Activated naive CD4-positive, alpha-beta T cell (primary cell): ENCODE results near the gene PHTF1.
"Not testable (repeated sequence)": the region's sequence is repeated elsewhere in the genome, so short reads cannot be mapped to it uniquely, and the experiment has no call there.

Experiments
- DNase-seq, 4 experiments: peaks; one replicate each; lab custom pipeline; 2025; lab: John Stamatoyannopoulos, UW

PHTF1 gene

GRCh38 chr1:113777561-113777960, 18.3 kb upstream of the PHTF1 start:
- DNase-seq, result no peak

DNA sequence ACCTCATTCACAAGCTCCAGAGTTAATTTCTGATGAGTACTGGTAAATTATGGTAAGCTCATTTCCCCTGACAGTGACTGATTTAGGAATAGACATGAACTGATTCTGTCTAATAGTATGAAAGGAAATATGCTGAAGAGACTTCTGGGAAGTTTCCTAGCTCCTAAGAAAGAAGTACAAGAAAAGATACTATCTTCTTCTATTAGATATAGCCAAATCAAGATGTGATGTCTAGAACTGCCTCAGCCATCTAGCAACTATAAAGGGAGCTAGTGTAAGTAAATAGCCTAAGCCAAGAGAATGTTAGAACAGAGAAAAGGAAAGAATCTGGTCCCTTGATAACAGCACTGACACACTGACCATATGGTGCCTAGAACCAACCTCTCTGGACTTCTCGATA, 10.7 kb upstream of the PHTF1 start:
- DNase-seq, result no peak

- DNase-seq, result no peak
Observed at GRCh38 chr1:113769601-113769970, 10.3 kb upstream of the PHTF1 start.

DNA sequence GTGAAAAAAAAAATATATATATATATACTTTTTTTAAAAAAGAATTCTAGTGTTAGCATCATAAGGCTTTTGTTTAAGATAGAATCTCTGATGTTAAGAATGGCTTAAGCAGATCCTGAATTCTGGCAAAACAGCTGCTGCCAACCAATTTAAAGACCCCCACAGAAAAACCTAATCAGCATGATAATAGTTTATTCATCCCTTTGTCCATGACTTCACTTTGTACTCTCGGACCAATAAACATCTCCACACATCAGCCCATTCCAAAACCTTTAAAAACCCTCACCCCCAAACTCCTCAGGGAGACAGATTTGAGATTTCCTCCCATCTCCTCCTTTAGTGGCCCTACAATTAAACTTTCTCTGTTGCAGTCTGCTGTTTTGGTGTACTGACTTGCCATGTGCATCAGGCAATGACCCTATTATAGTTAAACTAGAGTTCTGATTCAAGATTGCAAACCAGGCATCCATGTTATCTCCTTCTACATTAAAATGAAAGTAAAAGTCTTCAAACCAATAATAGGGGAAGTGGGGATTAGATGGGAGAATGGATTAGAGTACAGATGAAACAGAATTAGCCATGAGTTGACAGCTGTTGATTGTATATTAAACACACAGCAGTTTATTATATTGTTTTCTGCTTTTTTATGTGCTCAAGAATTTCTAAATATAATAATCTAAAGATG, 9.8 kb upstream of the PHTF1 start:
- DNase-seq, result no peak

DNA sequence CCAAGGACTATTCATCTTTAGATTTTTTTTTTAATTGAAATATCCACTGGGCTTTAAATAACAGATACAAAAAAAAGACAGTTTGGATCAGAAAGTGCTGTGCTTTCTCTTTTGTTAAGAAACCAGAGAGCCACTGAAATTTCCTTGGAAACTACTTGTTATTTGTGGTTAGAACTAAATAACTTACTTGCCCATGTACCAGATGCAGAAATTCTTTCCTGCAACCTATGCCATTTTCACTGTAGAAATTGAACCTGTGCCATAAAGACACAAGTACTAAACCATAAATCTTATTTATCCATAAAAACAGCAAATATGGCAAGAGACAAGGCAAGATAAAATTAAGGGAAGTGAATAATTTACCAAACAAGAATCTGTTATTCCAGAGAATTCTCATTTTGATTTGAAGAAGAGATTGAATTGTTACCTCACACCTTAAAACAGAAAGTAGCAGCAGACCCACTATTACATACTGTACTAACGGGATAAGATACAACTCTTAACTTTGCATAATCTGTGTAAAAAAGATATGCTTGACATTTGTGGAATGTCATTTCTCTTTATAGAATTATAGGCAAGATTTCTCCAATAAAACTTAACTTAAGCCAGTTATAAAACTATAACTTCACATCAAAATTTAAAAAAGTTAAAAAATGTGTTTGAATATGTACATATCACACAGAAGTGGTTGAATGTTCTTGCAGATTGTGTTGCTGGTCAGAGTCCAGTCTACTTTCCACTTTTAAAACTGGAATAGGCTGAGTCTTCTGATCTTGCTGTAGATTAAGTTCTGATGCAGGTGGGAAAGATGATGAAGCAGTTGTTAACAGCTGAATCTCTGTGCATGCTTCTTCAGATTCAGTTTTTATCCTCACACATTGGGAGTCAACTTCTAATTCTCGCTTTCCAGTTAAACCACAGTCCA, 6.3 kb upstream of the PHTF1 start:
- DNase-seq, result no peak

DNA sequence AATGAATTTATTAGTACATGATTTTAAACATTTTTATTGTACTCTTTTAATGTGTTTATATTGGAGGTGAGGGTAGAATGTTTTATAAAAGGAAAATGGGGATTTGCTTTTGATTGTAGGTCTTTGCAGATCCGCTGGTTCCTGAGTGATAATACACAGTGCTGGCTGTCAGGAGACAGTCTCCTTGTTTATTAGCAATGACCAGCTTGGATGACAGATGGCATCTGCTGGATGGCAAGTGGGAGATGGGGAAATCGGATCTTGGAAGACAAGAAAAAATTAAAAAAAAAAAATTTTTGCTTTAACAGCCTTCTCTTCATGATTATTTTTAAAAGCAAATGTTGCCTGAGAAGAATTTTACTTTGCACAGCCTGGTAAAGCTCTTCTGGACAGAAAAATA, 4.4 kb upstream of the PHTF1 start:
- DNase-seq, result no peak

- no peak for DNase-seq
Observed at GRCh38 chr1:113761937-113762336, 2.7 kb upstream of the PHTF1 start.

- DNase-seq, result no peak
Observed at GRCh38 chr1:113760102-113761080, 1.1 kb upstream of the PHTF1 start.

DNA sequence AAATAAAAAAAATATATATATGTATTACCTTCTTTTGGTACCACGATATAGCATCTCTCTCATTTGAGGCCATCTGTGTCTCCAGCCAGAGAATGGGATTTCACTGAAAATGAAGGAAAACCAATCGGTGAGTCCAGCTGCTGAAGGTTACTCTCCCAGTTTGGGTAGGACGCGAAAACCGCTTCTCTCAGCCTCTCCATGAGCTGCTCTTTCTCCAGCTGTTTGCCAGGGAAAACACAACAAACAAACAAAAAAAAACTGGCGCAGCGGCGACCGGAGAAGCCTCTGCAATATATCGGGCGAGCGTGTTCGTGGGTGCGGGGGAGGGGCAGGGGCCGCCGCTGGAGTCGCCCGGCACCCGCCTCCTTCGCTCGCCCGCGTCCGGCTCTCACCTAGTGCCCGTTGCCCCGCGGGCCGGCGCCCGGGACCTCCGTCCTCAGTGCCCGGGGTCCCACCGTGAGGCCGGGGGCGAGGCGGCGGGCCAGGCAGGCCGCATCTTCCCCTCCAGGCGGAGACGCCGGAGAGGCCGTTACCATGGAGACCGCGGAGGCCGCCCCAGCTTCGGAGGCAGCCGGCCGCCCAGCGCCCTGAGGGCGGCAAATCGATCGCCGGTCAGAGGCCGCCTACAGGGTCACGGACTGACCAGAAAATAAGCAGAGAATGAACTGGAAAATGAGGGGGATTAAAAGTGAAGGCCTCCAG, 504 bp downstream of the PHTF1 start:
- DNase-seq, result peak in 3 of 4 experiments; percentile 4 to 38 (median 25)

DNA sequence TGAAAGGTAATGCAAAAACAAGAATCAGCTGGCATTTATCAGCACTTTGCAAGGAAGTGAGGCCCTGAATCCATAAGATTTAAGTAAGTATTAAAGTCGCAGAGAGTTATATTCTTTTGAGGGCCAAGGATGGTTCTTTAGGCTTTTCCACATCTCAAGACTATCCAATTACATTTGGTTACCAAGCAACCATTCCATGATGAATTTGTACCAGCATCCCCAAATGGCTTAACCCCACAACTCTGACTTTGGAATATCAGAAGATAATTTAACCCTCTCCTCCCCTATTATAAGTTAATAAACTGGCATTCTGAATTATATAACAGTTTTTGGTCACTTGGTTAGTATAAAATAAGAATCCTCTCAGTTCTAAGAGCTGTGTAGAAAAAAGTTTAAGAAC, 2.8 kb downstream of the PHTF1 start:
- DNase-seq, result no peak

DNA sequence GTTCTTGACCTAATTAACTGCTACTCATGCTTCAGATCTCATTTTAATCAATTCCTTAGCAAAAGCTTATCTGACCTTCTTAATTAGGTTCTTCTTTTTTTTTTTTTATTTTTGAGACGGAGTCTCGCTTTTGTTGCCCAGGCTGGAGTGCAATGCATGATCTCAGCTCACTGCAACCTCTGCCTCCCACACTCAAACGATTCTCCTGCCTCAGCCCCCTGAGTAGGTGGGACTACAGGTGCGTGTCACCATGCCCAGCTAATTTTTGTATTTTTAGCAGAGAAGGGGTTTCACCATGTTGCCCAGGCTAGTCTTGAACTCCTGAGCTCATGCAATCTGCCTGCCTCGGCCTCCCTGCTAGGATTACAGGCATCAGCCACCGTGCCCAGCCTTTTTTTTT, 6.0 kb downstream of the PHTF1 start:
- not testable (repeated sequence) for DNase-seq

DNA sequence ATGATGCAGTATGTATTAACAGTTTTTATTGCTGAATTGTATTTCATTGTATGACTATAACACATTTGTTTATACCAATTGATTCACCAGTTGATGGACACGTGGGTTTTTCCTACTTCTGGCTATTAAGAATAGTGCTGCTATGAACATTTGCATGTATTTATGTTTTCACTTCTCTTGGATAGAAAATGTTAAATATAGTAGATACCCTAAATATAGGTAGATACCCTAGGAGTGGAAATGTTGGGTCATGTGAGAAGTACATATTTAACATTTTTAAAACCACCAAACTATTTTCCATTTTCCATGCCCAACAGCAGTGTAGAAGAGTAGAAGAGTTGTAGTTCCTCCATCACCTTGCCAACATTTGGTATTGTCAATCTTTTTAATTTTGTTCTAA, 7.8 kb downstream of the PHTF1 start:
- DNase-seq, result no peak

DNA sequence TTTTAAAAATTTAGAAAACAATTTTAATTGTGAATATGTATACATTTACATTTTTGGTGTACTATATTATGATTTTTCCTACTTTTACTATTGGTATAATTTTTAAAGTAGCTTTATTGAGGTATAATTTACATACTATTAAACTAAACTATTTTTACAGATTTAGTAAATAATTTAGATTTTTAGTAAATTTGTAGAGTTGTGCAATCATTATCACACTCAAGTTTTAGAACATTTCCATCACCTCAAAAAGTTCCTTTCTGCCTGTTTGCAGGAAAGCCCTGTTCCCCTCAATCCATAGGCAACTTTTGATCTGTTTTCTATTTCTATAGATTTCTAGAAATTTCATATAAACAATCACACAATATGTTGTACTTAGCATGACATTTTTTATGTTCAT, 8.2 kb downstream of the PHTF1 start:
- DNase-seq, result no peak

- DNase-seq, result no peak
Observed at GRCh38 chr1:113749402-113749801, 9.9 kb downstream of the PHTF1 start.

DNA sequence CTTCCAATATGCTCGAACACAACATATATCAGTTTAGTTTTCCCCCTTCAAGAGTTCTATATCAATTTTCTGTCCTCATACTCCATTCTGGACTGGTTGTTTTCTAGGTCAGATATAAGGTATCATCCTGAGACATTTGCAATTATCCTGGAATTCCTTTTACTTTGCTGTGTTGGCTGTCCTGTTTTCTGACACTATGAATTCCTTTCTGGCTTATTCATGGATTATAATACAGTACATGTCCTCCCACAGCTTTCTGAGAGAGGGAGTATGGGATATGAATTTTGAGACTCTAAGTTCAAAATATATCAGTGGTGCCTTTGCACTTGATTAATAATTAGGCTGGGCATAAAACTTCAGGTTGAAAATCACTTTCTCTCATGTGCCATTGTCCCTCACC, 11.9 kb downstream of the PHTF1 start:
- DNase-seq, result no peak

- DNase-seq, result no peak
Observed at GRCh38 chr1:113745425-113745824, 13.9 kb downstream of the PHTF1 start.

DNA sequence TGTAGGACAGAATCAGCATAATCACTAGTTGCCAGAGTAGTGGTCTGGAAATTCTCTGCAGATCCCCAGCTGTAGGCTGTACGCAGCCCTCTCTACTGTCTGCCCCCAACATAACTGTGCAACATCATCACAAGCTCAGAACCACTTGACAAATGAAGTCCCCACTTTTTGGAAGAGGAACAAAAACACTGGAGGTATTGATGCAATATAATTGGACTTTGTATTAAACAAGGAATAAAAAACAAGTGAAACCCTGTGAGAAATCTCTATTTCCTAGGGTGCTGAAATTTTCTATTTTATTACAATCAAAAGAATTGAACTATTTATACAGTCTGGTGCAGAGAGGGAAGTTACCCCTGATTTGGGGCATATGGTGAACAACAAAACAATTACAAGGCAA, 15.2 kb downstream of the PHTF1 start:
- no peak for DNase-seq

GRCh38 chr1:113742515-113742914, 16.8 kb downstream of the PHTF1 start:
- DNase-seq, result no peak

DNA sequence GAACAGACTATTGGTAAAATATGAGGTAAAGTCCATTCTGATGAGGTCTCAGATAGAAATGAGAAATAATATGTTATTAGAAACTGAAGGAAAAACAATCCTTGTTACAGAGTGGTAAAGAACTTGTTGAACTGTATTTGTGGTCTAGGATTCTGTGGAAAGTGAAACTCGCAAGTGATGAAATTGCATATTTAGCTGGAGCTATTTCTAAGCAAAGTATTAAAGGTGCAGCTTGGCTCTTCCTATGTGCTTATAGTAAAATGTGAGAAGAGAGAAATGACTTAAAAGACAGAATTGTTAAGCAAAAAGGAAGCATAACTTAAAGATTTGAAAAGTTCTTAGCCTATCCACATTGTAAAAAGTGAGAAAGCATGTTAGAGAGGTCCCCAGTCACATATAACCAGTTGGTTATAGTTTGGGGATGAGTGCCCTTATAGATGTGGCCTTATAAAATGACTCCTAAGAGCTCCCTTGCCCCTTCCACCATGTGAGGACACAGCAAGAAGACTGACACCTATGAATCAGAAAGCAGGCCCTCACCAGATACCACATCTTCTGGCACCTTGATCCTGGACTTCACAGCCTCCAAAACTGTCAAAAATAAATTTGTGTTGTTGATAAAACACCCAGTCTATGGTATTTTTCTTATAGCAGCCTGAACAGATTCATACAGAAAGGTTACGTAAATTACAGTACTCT, 24.8 kb downstream of the PHTF1 start:
- DNase-seq, result no peak

- no peak for DNase-seq
Observed at GRCh38 chr1:113732802-113733201, 26.5 kb downstream of the PHTF1 start.

GRCh38 chr1:113721010-113721409, 38.3 kb downstream of the PHTF1 start:
- DNase-seq, result no peak
